Heart left ventricle (tissue), 13 donors: ENCODE measurements around the gene GPR176.

ENCODE experiments used
- CTCF ChIP-seq, 12 donors: fragments of 200-600 bp; sonication (generic) in 4 of 12; IDR thresholded peaks; one replicate each; pipeline versions ENCODE4 v1.5.0 to v1.8.0; 2018 to 2022; ENCODE audit warnings: antibody characterized with exemption in 12 of 12, mild to moderate bottlenecking in 5 of 12
- POLR2A ChIP-seq, 2 donors: fragments of 450-650 bp; IDR thresholded peaks; one replicate each; pipeline ENCODE4 v1.6.1; 2017; ENCODE audit warnings: antibody characterized with exemption in 2 of 2, mild to moderate bottlenecking in 2 of 2, moderate library complexity in 2 of 2
- donor health status: ischemic (EF 13 %, LVEDD 7.1; RV severe dilation, severe dysfunction).
- donor health status: DM: no; HTN: yes; CAD: no.
- donor health status: DM: no; HTN: no; CAD: no.
- donor health status: ischemic (EF 25% LVEDD 6.9; RV normal size, moderate dysfunction).
- donor health status: ischemic (EF 25% LVEDD 5.7; RV mildly dilated, moderate dysfunction).
- donor health status: ischemic (EF 35%, LVEDD 5.7; RV mildly dilated, moderate dysfunction).
- donor health status: nonischemic (EF 11% LVEDD 7.7; RV severe dilation, severe dysfunction).
- donor health status: DM: yes; HTN: yes; CAD: no.
- donor health status: PGD.
- donor health status: ischemic (EF 29% LVEDD 5.4; RV normal size, mild dysfunction).
- donor health status: nonischemic (EF 23%, LVEDD 6.1; RV moderate dilation, normal function).

GRCh38 chr15:39783244-39783820 lies 136.7 kb downstream of the GPR176 start:
- TF ChIP-seq CTCF (IDR thresholded peaks at IDR 0.05) (no peak), POLR2A (IDR thresholded peaks at IDR 0.05) (no peak)
